Measurements from ENCODE around the gene ZNF423.

GRCh38 chr16:49594685-49595498, 261.0 kb downstream of the ZNF423 start:
- no peak for TF ChIP-seq CTCFL (IDR thresholded peaks at IDR 0.05; ENCODE audit: borderline replicate concordance, insufficient read depth, low read depth, low read length, poor library complexity, severe bottlenecking)
- no peak for TF ChIP-seq RBFOX2 (IDR thresholded peaks at IDR 0.05; ENCODE audit: low read depth, low read length)
- no peak for TF ChIP-seq KHSRP (IDR thresholded peaks at IDR 0.05)
- TF ChIP-seq MTF1 (CRISPR knock-in tag; IDR thresholded peaks at IDR 0.05; ENCODE audit: borderline replicate concordance) = no peak
- TF ChIP-seq KDM5B (IDR thresholded peaks at IDR 0.05; ENCODE audit: insufficient replicate concordance, low read depth, low read length) = no peak
- no peak for TF ChIP-seq GABPB1 (CRISPR knock-in tag; IDR thresholded peaks at IDR 0.05)
- no peak for TF ChIP-seq PCBP1 (IDR thresholded peaks at IDR 0.05; ENCODE audit: low read depth, low read length, poor library complexity, severe bottlenecking)
- no peak for TF ChIP-seq FOXK1 (CRISPR knock-in tag; IDR thresholded peaks at IDR 0.05; ENCODE audit: borderline replicate concordance)
- TF ChIP-seq CEBPB (tag; IDR thresholded peaks at IDR 0.05) = no peak
- TF ChIP-seq ILK (tag; IDR thresholded peaks at IDR 0.05; ENCODE audit: borderline replicate concordance, low read depth) = no peak
- TF ChIP-seq ZNF121 (CRISPR knock-in tag; conservative IDR thresholded peaks at IDR 0.05) = no peak
- TF ChIP-seq FOXP1 (CRISPR knock-in tag; IDR thresholded peaks at IDR 0.05) = no peak
- no peak for TF ChIP-seq REST (IDR thresholded peaks at IDR 0.05; ENCODE audit: borderline replicate concordance)
- no peak for TF ChIP-seq REST (CRISPR knock-in tag; IDR thresholded peaks at IDR 0.05; ENCODE audit: low read depth)
